Caco-2 (cell line): ENCODE results near the gene CEP192. TPM values are rescaled to one million over a fixed set of nuclear protein-coding genes. Genes with fewer than 3 reads are reported as not detected.
"Not testable (repeated sequence)": the region's sequence is repeated elsewhere in the genome, so short reads cannot be mapped to it uniquely, and the experiment has no call there.

ENCODE experiments used
- BruUV-seq: library from RNA; stranded (reverse); fragments of 400-500 nt; replicated peaks from 2 replicates; lab custom pipeline; 2021; lab: Mats Ljungman, UMichigan
- CTCF ChIA-PET: fragments of 300-600 bp; sonication (Branson Sonifier 250); formaldehyde crosslinking; loops from one replicate; lab custom pipeline; 2022; ENCODE audit warnings: antibody characterized with exemption; lab: Charles Lee
- POLR2A ChIA-PET: fragments of 300-600 bp; sonication (Branson Sonifier 250); formaldehyde crosslinking; loops from one replicate; lab custom pipeline; 2022; ENCODE audit warnings: antibody characterized with exemption; lab: Charles Lee
- DNase-seq, 2 experiments: peaks; one replicate each; pipeline versions ENCODE4 v3.0.0 to v3.0.0-alpha.2; 2020 to 2022
- H3K27me3 ChIP-seq: replicated peaks from 2 replicates; pipeline ENCODE4 v1.6.0; 2011; ENCODE audit warnings: low read length; ENCODE audit not compliant: control insufficient read depth, insufficient read depth
- H3K36me3 ChIP-seq: 2 replicates; pipeline ENCODE4 v1.5.1; 2011; ENCODE audit warnings: low read length; ENCODE audit not compliant: control insufficient read depth, insufficient read depth
- H3K4me1 ChIP-seq: fragments of 250-450 bp; sonication (Bioruptor Pico); 2 replicates; pipeline ENCODE4 v1.5.1; 2020; ENCODE audit warnings: mild to moderate bottlenecking
- H3K4me3 ChIP-seq: 2 replicates; pipeline ENCODE4 v1.5.1; 2011; ENCODE audit warnings: low read depth, mild to moderate bottlenecking, control low read depth, low read length
- H3K9me3 ChIP-seq: fragments of 250-450 bp; sonication (Bioruptor Pico); 2 replicates; pipeline ENCODE4 v1.5.1; 2020; ENCODE audit warnings: mild to moderate bottlenecking, moderate library complexity
- H3K27ac Mint-ChIP-seq: one replicate; pipeline ENCODE4 v1.8.0; 2022; ENCODE audit warnings: mixed read lengths; ENCODE audit not compliant: unreplicated experiment
- H3K27me3 Mint-ChIP-seq: one replicate; pipeline ENCODE4 v1.8.0; 2022; ENCODE audit warnings: mixed read lengths; ENCODE audit not compliant: insufficient read depth, unreplicated experiment
- H3K36me3 Mint-ChIP-seq: one replicate; pipeline ENCODE4 v1.8.0; 2022; ENCODE audit warnings: mild to moderate bottlenecking, mixed read lengths; ENCODE audit not compliant: insufficient read depth, unreplicated experiment
- H3K4me1 Mint-ChIP-seq: one replicate; pipeline ENCODE4 v1.8.0; 2022; ENCODE audit warnings: low read depth, mixed read lengths; ENCODE audit not compliant: unreplicated experiment
- H3K4me3 Mint-ChIP-seq: one replicate; pipeline ENCODE4 v1.8.0; 2022; ENCODE audit warnings: mild to moderate bottlenecking, moderate library complexity, mixed read lengths; ENCODE audit not compliant: unreplicated experiment
- H3K9me3 Mint-ChIP-seq: one replicate; pipeline ENCODE4 v1.8.0; 2022; ENCODE audit warnings: mixed read lengths; ENCODE audit not compliant: unreplicated experiment
- CTCF ChIP-seq, 2 experiments: fragments of 200-600 bp in 1 of 2; IDR thresholded peaks; 1 replicate in 1 of 2; 2 replicates in 1 of 2; pipeline versions ENCODE4 v1.5.1 to v1.8.0; 2011 to 2022; ENCODE audit warnings: antibody characterized with exemption in 1 of 2, control low read depth in 1 of 2, inconsistent platforms in 1 of 2, low read depth in 1 of 2, low read length in 1 of 2, mild to moderate bottlenecking in 1 of 2, moderate library complexity in 1 of 2; ENCODE audit not compliant: insufficient read depth in 1 of 2, severe bottlenecking in 1 of 2, unreplicated experiment in 1 of 2
- intact Hi-C: fragments of 100-400 bp; cut with micrococcal nuclease; formaldehyde crosslinking; loops from one replicate; pipeline ENCODE4 v1.10.0; 2022; ENCODE audit not compliant: unreplicated experiment
- total RNA-seq: library from RNA; stranded (reverse); gene quantifications from 2 replicates; pipeline ENCODE4 v1.2.3, GENCODE V29; 2022

Gene CEP192
- total RNA-seq, 1 experiment from 2014 or later = 33.5 TPM

GRCh38 chr18:13096719-13097118 is 105.6 kb downstream of the CEP192 start:
- no TSS peak for BruUV-seq
- Histone ChIP-seq H3K9me3 (no peaks in the 10 kb centered on the region), H3K27me3 (no peaks in the 10 kb centered on the region), H3K4me3 (no peak overlapping the region), H3K36me3 (peaks cover 3% of the 10 kb centered on the region), H3K4me1 (no peaks in the 10 kb centered on the region)
- intact Hi-C loops = no loop called here
- no peak overlapping the region for H3K27ac Mint-ChIP-seq
- POLR2A ChIA-PET = no interaction called here
- H3K27me3 Mint-ChIP-seq = no peaks in the 10 kb centered on the region
- H3K4me3 Mint-ChIP-seq = no peak overlapping the region
- H3K4me1 Mint-ChIP-seq = no peaks in the 10 kb centered on the region
- DNase-seq = no peak
- H3K9me3 Mint-ChIP-seq = no peaks in the 10 kb centered on the region
- CTCF ChIA-PET = no interaction called here
- peaks cover 71% of the 10 kb centered on the region for H3K36me3 Mint-ChIP-seq
- TF ChIP-seq CTCF (IDR thresholded peaks at IDR 0.05; ENCODE audit: insufficient read depth in 1 of 2, low read depth in 1 of 2, low read length in 1 of 2, severe bottlenecking in 1 of 2, unreplicated experiment in 1 of 2) = no peak

GRCh38 chr18:13098104-13098503 is 106.9 kb downstream of the CEP192 start:
- H3K4me1 ChIP-seq, H3K4me3 ChIP-seq, H3K27ac Mint-ChIP-seq, H3K4me1 Mint-ChIP-seq, H3K27me3 ChIP-seq, BruUV-seq, CTCF ChIA-PET, DNase-seq, H3K36me3 ChIP-seq, H3K9me3 Mint-ChIP-seq, H3K4me3 Mint-ChIP-seq, H3K27me3 Mint-ChIP-seq, POLR2A ChIA-PET, H3K9me3 ChIP-seq, intact Hi-C loops: not testable (repeated sequence)
- peaks cover 81% of the 10 kb centered on the region for H3K36me3 Mint-ChIP-seq

- intact Hi-C loops = no loop called here
- Mint-ChIP-seq H3K9me3 (no peaks in the 10 kb centered on the region), H3K4me3 (no peak overlapping the region), H3K27me3 (no peaks in the 10 kb centered on the region), H3K36me3 (peaks cover 77% of the 10 kb centered on the region), H3K4me1 (no peaks in the 10 kb centered on the region), H3K27ac (no peak overlapping the region)
- ChIA-PET CTCF (no interaction called here), POLR2A (no interaction called here)
- Histone ChIP-seq H3K36me3 (peaks cover 3% of the 10 kb centered on the region), H3K4me1 (no peaks in the 10 kb centered on the region), H3K4me3 (no peak overlapping the region), H3K27me3 (no peaks in the 10 kb centered on the region), H3K9me3 (no peaks in the 10 kb centered on the region)
- no peak for DNase-seq
- TF ChIP-seq CTCF (IDR thresholded peaks at IDR 0.05; ENCODE audit: insufficient read depth in 1 of 2, low read depth in 1 of 2, low read length in 1 of 2, severe bottlenecking in 1 of 2, unreplicated experiment in 1 of 2) = no peak
- BruUV-seq = no TSS peak
Measured at GRCh38 chr18:13099113-13099512, 108.0 kb downstream of the CEP192 start.
